GM21576 (cell line): ENCODE results near the gene SERPIND1.
A peak's percentile ranks its signal among the peaks of the same experiment; 100 is the strongest.
"Not testable (repeated sequence)": the region's sequence is repeated elsewhere in the genome, so short reads cannot be mapped to it uniquely, and the experiment has no call there.

Source experiments
- ATAC-seq: cut with Tn5 transposase; IDR thresholded peaks from one replicate; pipeline ENCODE4 v1.9.1; 2021; ENCODE audit warnings: mild to moderate bottlenecking, moderate library complexity; ENCODE audit not compliant: unreplicated experiment

SERPIND1 gene

GRCh38 chr22:20747223-20747622 lies 26.7 kb upstream of the SERPIND1 start:
- ATAC-seq = no peak

DNA sequence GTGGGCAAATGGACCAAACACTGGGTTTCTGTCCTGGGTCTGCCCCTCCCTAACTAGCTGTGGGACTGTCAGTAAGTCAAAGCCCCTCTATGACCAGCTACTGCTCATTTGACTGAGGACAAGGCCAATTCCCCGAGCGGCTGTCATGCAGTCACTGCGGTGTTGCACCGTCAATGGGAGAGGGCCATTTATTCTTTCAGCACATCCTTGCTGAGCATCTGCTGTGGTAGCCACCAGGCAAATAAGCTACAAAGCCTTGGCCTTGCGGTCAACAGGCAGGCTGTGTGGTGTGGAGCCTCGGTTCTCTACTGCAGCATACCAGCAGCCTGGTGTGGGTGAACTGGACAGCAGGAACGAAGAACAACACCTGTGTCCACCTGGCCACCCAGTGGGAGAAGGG lies 25.8 kb upstream of the SERPIND1 start:
- no peak for ATAC-seq

- peak; percentile 58 for ATAC-seq
Observed at GRCh38 chr22:20748731-20749428, 25.0 kb upstream of the SERPIND1 start.

DNA sequence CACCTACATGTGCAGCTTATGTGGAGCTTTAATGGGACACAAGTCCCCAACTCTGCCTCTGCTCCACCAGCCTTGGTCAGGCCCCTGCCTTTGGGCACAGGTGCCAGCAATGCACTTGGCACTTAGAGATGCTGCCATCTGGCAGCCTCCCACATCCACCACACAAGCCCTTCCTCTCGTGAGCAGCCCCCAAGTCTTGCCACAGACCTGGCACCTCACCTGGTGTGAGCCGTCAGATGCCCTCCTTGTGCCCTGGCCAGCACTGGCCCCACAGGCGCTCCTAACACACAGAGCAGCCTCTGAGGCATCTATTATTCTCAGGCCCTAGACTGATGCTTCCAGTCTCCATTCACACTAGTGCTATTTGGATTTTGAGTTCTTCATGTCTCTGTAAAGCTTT lies 24.5 kb upstream of the SERPIND1 start:
- peak; percentile 4 for ATAC-seq

DNA sequence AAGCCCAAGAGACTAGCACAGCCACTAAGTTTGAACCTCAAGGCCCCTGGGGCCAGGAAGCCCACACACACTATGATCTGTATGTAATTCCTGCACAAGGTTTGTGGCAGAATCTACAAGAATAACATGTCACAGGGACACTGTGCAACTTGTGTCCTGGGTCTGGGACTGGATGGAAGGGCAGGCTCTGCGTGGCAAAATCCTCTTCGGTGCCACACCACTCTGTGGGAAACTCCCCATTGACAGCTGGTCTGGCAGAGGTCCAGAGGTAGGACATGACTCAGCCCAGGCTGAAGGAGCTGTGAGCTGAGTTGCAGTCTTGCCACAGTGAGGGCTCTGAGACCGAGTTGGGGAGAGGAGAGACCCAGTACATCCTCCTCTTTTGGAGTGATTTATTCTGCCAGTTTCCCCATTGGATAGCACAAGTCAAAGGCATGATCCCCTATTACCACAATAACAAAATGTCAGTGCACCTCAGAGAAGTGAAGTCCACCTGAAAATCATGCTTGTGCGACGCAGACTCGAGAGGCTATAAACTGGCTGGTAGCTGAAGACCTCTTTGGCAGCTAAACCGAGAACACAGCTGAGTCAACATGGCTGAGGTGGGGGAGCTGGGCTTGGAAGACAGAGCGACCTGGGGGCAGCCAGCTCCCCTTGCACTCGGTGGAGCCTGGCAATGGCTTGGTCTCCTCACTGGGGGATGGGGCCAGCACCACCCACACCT lies 23.3 kb upstream of the SERPIND1 start:
- ATAC-seq = no peak

- ATAC-seq = no peak
Observed at GRCh38 chr22:20751185-20751851, 22.6 kb upstream of the SERPIND1 start.

DNA sequence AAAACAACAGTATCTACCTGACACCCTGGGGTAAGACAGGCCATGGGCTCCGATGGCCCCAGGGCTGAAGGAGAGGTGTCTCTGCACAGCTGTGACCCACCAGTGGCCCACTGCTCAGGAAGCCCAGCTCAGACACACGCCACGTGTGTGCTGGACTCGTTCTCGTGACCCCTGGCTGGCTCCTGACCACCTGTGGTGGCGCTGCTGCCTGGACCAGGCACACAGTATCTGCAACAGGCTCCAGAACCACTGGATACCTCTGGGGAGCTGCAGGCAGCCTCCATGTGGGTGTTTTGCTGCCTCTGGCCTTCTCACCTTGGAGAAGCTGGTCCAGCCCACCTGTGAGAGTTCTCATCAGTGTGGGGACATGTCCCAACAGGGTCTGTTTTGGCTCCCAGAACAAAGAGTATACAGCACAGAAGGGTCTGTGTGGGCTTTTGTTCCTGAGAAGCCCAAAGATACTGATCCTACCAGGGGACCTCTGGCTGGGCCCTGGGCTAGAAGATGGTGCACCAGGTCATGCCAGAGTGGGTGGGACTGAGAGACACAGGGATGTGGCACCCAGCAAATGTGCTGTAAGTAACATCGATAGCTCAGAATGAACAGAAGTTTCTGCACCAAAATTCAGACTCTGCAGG lies 21.7 kb upstream of the SERPIND1 start:
- ATAC-seq = no peak

DNA sequence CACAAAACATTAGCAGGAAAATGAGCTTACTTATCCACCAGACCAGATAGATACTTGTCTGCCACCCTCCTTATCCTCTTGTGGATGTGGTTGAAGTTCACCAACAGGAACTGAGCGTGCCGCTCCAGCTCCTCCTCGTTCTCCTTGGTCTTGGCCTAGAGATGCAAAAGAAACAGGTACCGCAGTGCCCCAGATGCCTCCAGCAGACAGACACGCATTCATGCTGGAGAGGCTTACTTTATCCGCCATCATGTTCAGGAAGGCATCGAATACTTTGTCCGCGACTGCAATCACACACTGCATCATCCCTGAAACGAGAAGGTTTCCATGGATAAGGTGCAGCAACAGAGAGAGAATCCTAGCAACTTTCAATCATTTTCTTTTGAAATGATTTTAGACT lies 21.0 kb upstream of the SERPIND1 start:
- ATAC-seq = no peak

DNA sequence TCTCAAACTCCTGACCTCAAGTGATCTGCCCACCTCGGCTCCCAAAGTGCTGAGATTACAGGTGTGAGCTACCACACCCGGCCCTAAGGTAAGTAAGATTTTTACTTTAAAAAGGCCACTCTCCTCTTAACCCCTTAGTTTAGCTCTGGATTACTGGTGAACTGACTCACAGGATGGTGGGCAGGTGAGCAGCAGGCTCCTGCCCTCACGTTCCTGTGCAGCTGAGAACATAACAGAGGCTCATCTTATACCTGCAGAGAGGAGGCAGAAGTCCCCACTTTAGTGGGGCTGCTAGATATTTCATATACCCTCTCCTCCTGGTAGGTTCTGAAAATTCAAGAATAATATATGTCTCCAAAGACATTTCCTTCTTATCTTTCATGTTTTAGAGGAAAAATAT lies 17.1 kb upstream of the SERPIND1 start:
- ATAC-seq = no peak

- no peak for ATAC-seq
Observed at GRCh38 chr22:20758688-20759087, 15.2 kb upstream of the SERPIND1 start.

- ATAC-seq = no peak
Observed at GRCh38 chr22:20760084-20760483, 13.8 kb upstream of the SERPIND1 start.

- no peak for ATAC-seq
Observed at GRCh38 chr22:20761536-20761935, 12.4 kb upstream of the SERPIND1 start.

GRCh38 chr22:20762233-20762796 lies 11.6 kb upstream of the SERPIND1 start:
- no peak for ATAC-seq

- ATAC-seq = no peak
Observed at GRCh38 chr22:20763630-20764470, 10.1 kb upstream of the SERPIND1 start.

GRCh38 chr22:20764471-20764720 lies 9.5 kb upstream of the SERPIND1 start:
- ATAC-seq = no peak

DNA sequence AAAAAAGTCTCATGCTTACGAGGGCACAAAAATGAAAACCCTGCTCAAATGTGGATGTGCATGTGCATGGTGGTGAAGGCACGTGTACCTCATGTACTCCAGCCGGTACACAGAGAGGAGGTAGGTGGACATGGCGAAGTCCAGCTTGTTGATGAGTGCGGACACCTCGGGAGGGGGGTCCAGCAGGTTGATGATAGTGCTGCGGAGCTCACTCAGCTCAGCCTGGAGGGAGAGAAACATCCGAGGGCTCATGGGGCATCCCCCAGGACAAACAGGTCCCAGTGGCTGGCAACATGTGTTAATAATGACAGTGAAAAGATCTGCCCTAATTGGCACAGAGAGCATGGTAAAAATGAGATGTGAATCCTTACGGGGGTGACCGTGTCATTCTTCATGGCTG lies 9.2 kb upstream of the SERPIND1 start:
- no peak for ATAC-seq

DNA sequence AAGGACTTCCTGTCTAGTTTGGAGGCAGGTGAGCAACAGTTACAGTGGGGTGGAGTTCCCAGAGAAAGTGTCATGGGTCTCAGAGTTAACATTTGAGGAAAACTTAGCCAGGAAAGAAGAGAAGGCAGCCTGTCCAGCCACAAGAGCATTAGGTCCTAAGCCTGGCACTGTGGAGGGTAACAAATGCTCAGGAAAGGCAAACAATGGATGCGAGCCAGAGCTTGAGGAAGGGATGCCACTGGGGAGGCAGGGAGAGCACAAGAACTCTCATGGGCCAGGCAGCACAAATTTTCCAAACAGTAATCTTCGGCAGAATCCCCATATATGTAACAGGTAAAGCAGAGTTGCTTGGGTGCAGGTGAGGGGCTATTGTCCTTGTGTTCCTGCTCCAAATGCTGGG lies 8.0 kb upstream of the SERPIND1 start:
- ATAC-seq = no peak

DNA sequence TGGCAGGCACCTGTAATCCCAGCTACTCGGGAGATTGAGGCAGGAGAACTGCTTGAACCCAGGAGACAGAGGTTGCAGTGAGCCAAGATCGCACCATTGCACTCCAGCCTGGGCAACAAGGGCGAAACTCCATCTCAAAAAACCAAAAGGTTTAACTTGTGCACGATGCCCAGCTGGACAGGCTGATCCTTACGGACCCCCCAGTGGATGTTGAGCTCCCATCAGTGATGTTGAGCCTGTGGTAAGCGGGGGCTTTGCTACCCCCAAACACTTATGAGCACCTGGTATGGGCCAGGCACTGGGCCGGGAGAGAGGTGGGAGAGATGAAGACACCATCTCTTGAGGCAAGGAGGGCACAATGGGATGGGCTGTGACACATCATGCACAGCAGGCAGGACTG lies 7.4 kb upstream of the SERPIND1 start:
- no peak for ATAC-seq

- not testable (repeated sequence) for ATAC-seq
Observed at GRCh38 chr22:20769496-20769826, 4.5 kb upstream of the SERPIND1 start.

- no peak for ATAC-seq
Observed at GRCh38 chr22:20771918-20772625, 1.8 kb upstream of the SERPIND1 start.
